Raji (cell line): ENCODE measurements around the gene CCDC73.

Experiments used
- POLR2A ChIP-seq: IDR thresholded peaks from 2 replicates; pipeline ENCODE4 v1.6.1; 2011; ENCODE audit warnings: low read depth, low read length, control low read depth; ENCODE audit not compliant: insufficient read depth

The CCDC73 gene

DNA sequence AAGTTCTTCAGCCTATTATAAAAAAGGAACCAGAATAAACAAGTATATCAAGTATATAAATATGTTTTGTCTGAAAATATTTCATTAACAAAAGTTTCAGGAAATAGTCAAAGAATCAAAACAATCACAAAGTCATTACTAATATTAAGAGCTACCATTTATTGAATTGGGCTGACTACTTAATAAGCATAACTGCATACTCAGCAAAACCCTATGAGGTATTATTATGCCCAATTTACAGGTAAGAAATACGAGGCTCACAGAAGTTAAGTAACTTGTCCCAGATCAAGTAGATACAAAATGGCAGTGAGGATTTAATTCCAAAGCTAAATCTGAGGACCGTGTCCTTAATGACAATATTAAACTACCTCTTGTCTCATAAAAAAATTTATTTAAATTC lies 158.6 kb downstream of the CCDC73 start:
- TF ChIP-seq POLR2A: no peak

- no peak for TF ChIP-seq POLR2A
Measured at GRCh38 chr11:32630844-32631243, 163.6 kb downstream of the CCDC73 start.

DNA sequence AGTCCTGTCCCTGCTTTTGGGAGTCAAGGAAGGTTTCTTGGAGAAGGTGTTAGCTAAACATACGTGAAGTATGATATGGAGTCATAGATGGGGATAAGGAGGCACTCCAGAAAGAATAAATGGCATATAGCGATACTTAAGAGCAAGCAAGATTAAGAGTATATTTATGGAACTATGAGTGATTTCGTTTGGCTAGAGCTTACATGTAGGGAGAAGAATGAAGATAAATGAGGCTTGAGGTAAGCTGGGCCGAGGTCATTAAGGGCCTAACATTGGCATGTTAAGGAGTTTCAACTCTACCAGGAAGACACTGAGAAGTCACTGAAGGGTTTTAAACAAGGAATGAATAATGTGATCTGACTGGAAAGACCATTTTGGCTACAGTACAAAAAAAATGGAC lies 177.6 kb downstream of the CCDC73 start:
- TF ChIP-seq POLR2A: no peak

GRCh38 chr11:32615422-32615821 lies 179.0 kb downstream of the CCDC73 start:
- no peak for TF ChIP-seq POLR2A

GRCh38 chr11:32613500-32614151 lies 180.8 kb downstream of the CCDC73 start:
- no peak for TF ChIP-seq POLR2A

DNA sequence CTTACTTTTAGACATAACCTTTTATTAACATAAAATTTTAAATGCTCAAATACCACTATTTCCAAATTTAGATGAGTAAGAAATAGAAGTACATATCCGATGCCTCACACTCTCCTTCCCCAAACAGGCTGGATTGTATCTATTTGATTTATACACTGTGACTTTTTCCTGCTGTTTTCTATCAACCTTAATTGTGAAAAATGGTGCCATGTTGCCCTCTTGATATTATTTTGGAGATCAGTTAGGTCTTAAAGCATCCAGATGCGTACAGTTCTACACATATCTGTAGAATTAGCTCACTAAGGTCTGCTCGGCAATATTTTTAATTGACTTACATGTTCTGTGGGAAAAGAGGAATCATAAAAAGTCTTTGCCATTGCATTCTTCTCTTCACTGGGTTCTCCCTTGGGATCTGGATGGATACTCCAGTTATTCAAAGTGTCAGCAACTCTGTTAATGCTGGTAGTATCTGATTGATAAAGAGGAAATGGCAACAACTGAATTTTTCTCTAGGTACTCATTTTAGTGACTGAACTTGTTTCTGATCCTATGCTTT lies 183.6 kb downstream of the CCDC73 start:
- no peak for TF ChIP-seq POLR2A

DNA sequence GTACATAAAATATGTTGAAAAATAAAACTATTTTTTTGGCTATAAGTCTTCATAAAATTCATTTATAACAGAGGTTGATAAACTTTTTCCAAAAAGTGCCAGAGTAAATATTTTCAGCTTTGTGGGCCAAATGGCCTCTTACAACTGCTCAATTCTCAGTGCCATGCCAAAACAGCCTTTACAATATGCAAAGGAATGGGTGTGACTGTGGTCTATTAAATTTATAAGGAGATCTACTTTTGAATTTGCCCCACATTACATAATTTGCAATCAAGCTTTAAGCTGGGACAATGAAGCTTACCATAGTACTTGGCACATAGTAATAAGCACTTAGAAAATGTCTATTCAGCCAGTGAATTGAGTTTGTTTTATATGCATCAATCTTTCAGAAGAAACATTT lies 188.2 kb downstream of the CCDC73 start:
- no peak for TF ChIP-seq POLR2A

DNA sequence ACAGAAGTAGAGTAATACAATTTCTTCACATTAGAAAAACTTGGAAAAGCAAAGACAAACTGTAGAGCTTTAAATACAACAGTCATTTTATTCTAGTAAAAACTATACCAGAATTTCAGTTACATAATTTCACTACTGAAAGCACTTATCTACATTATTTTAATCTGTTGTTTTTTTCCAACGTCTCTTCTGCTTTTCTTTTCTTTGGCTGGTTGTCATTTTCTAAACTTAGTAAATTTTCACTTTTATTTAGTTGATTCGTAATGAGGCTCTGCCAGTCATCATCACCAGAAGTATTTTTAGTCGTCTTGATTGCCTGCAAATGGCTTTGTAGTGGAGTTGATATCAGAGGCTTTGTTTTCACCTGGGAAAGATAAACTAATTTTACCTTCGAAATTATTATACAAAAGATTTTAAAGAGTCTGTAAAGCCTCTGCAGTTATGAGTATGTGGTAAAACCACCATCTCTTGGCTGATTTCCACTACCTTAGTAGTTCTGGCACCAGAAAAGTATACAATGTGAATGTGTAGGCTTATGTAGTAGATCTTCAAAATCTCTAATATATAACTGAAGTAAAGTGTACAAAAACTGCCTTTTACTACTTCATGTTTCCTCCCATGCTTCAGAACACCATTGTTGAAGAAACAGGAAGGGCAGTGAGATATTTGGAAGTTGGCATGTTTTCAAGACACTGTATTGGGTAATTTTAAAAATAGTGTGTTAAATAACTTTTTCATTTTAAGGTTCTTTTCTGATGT lies 191.6 kb downstream of the CCDC73 start:
- no peak for TF ChIP-seq POLR2A

DNA sequence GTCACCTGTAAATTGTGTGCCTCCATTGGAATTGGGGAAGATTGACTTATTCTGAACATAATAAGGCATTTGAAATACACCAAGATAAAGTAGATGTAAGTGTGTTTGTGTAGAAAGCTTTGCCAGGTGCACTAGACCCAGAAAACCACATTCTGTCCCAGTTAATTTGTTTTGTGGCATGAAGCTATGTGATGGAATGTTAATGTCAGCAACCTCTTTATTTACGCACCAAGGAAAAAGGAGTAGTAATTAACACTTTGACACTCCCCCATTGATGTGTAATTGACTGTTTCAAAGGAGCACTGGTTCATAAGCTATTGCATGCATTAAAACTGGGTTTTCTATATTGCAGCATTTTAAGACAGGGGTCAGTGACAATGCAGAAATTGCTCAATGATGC lies 196.5 kb downstream of the CCDC73 start:
- no peak for TF ChIP-seq POLR2A

DNA sequence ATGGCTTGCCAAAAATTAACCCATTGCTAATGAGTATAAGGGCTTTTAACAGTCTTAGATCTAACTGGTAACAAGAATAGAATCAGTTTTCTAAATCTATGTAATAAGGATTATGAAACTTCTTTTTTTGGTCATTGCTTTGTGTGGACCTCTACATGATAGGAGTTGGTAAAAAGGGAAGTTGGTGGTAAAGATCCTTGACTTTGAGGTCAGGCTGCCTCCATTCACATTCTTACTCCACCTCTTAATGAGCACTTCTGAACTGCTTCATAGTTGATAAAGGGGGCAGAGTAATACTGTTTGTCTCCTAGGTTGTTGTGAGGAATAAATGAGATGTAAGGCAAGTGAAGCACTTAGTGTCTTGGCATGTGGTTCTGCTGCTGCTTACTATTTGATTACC lies 200.2 kb downstream of the CCDC73 start:
- no peak for TF ChIP-seq POLR2A

GRCh38 chr11:32586576-32587190 lies 207.8 kb downstream of the CCDC73 start:
- no peak for TF ChIP-seq POLR2A

GRCh38 chr11:32584921-32585320 lies 209.5 kb downstream of the CCDC73 start:
- TF ChIP-seq POLR2A: no peak

DNA sequence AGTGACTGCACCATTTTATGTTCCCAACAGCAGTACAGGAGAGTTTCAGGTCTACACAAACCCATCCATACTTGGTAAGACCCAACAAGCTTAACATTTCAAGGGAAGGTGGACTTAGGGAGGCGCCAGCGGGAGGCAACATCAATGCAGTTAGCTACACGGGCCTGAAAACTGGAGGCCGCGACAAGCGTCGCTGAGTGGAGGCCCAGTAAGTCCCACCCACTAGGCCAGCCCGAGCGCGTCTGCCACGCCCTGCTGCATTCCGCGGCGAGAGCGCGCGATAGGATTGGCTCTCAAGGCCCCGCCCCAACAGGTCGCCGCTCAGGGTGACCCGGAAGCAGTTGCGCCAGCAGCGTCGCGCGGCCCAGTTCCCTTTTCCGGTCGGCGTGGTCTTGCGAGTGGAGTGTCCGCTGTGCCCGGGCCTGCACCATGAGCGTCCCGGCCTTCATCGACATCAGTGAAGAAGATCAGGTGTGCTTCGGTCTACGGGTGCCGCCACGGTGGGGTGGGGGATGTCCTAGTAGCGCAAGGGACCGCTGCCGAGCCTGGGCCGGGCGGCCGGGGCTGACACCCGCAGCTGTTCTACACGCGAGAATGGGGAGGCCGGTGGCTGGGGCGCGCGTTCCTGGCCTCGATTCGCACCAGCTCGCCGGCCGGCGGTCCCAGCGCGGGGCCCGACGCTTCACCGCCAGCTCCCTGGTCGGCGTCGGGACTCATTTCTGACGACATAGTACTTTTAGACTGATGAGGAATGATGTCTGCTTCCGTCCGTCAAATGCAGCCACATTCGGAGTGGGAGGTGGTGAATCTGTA lies 210.8 kb downstream of the CCDC73 start, which contains the start of gene EIF3M:
TSS of gene EIF3M (plus strand) at position 373 of the 813 bp plus-strand sequence. CDS start at position 430, 57 bp downstream.
- TF ChIP-seq POLR2A: peak; percentile 92

DNA sequence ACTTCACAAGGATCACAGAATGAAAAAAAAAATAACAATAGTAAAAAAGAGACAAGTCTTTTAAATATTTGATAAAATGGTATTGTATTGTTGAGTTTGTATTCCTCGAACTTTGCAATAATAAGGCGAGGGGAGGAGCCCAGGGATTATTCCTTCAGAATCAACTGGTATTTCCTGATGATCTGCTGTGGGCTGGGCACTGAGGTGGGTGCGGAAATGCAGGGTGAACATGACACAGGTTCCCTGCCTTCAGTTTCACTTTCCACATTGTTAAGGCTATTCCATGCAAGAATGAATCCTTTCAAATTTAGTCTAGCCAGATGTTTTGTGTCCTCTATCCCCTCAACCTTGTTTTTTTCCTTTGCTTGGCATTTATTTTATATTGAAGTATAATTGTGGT lies 212.9 kb downstream of the CCDC73 start:
- no peak for TF ChIP-seq POLR2A

GRCh38 chr11:32580967-32581366 lies 213.5 kb downstream of the CCDC73 start:
- TF ChIP-seq POLR2A: no peak
